ENCODE results near the gene PRR7.
A peak's percentile ranks its signal among the peaks of the same experiment; 100 is the strongest.

DNA sequence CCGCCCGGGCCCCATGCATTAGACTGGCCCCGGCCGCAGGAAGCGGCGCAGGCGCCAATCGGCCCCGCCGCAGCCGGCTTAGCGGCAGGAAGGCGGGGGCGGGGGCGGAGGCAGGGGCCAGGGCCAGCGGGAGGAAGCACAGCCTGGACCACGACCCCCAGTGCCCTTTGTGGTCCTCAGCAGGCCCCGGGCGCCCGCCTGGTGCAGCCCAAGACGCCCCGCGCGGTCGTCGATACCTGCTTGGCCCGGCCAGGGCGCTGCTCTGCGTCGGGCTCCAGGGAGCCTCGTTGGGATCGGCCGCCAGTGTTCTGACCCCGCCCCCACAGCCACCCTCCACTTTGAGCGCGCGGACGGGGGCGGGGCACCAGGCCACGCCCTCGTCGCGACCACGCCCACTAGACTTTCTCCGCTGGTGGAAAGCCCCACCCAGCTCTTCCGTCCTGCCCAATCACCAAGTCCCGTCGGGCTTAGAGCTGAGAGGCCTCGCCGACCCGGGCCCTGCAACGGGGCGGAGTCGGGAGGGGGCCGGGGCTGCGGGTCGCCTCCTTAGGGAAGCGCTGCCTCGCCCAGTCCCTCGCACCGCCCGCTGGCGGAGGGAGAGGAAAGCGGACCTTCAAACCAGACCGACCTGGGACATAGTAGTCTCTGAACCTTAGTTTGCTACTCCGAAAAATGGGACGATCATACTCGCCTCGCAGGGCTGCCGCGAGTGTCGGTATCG lies 50.8 kb downstream of the PRR7 start, which contains the start of gene PDLIM7:
- TF ChIP-seq POLR2A (IDR thresholded peaks at IDR 0.05) = peak; percentile 9 to 91
- TF ChIP-seq, protein P1, sequence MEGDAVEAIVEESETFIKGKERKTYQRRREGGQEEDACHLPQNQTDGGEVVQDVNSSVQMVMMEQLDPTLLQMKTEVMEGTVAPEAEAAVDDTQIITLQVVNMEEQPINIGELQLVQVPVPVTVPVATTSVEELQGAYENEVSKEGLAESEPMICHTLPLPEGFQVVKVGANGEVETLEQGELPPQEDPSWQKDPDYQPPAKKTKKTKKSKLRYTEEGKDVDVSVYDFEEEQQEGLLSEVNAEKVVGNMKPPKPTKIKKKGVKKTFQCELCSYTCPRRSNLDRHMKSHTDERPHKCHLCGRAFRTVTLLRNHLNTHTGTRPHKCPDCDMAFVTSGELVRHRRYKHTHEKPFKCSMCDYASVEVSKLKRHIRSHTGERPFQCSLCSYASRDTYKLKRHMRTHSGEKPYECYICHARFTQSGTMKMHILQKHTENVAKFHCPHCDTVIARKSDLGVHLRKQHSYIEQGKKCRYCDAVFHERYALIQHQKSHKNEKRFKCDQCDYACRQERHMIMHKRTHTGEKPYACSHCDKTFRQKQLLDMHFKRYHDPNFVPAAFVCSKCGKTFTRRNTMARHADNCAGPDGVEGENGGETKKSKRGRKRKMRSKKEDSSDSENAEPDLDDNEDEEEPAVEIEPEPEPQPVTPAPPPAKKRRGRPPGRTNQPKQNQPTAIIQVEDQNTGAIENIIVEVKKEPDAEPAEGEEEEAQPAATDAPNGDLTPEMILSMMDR (IDR thresholded peaks at IDR 0.05) = peak in 1 of 3 experiments; percentile 24
